Testis (tissue), 2 donors: ENCODE measurements around the gene PPARGC1A.

Experiments used
- POLR2A ChIP-seq: fragments of 450-650 bp; IDR thresholded peaks from one replicate; pipeline ENCODE4 v1.6.1; 2017; ENCODE audit warnings: antibody characterized with exemption, mild to moderate bottlenecking, moderate library complexity
- TF ChIP-seq, protein P1 (sequence below), 3 experiments: fragments of 450-650 bp in 2 of 3; fragments of 200-600 bp in 1 of 3; sonication (generic) in 1 of 3; IDR thresholded peaks; one replicate each; pipeline ENCODE4 v1.5.1; 2016 to 2019; ENCODE audit warnings: antibody characterized with exemption in 3 of 3, mild to moderate bottlenecking in 2 of 3, moderate library complexity in 1 of 3

GRCh38 chr4:23930750-23931488, 41.1 kb upstream of the PPARGC1A start:
- no peak for TF ChIP-seq POLR2A
- TF ChIP-seq, protein P1, sequence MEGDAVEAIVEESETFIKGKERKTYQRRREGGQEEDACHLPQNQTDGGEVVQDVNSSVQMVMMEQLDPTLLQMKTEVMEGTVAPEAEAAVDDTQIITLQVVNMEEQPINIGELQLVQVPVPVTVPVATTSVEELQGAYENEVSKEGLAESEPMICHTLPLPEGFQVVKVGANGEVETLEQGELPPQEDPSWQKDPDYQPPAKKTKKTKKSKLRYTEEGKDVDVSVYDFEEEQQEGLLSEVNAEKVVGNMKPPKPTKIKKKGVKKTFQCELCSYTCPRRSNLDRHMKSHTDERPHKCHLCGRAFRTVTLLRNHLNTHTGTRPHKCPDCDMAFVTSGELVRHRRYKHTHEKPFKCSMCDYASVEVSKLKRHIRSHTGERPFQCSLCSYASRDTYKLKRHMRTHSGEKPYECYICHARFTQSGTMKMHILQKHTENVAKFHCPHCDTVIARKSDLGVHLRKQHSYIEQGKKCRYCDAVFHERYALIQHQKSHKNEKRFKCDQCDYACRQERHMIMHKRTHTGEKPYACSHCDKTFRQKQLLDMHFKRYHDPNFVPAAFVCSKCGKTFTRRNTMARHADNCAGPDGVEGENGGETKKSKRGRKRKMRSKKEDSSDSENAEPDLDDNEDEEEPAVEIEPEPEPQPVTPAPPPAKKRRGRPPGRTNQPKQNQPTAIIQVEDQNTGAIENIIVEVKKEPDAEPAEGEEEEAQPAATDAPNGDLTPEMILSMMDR (IDR thresholded peaks at IDR 0.05) = no peak
